ENCODE data around the gene FLT4.

The FLT4 gene

DNA sequence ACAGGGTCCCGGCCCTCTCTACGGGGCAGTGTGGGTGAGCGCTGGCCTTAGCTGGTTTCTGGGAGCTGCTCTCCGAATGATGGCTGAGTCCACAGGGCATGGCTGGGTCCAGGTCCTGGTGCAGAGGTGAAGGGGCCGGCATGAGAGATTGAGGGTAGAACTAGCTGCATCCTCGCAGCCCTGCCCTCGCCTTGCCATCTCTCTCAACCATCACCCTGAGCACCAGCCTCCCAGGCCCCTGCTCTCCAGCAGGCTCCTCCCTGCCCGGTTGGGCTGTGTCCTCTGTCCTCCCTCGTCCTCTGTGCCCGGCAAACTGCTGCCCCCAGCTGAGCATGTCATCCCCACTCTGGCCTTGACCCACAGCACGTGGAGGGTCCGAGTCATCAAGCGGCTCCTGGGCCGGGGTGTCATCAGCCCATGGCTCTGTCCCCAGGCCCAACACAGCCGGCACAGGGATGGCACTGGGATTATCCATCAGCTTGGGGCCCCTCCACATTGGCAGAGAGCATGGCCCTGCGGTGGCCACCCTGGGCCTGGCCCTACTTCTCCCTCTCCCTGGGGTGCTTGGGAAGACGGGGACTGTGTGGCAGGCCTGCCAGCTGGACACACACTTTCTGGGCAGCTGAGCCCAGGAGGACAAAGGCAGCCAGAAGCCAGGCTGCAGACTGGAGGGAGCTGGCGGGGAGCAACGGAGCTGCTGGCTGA is 8.4 kb downstream of the FLT4 start:
- TF ChIP-seq, protein P1, sequence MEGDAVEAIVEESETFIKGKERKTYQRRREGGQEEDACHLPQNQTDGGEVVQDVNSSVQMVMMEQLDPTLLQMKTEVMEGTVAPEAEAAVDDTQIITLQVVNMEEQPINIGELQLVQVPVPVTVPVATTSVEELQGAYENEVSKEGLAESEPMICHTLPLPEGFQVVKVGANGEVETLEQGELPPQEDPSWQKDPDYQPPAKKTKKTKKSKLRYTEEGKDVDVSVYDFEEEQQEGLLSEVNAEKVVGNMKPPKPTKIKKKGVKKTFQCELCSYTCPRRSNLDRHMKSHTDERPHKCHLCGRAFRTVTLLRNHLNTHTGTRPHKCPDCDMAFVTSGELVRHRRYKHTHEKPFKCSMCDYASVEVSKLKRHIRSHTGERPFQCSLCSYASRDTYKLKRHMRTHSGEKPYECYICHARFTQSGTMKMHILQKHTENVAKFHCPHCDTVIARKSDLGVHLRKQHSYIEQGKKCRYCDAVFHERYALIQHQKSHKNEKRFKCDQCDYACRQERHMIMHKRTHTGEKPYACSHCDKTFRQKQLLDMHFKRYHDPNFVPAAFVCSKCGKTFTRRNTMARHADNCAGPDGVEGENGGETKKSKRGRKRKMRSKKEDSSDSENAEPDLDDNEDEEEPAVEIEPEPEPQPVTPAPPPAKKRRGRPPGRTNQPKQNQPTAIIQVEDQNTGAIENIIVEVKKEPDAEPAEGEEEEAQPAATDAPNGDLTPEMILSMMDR (IDR thresholded peaks at IDR 0.05) = no peak

DNA sequence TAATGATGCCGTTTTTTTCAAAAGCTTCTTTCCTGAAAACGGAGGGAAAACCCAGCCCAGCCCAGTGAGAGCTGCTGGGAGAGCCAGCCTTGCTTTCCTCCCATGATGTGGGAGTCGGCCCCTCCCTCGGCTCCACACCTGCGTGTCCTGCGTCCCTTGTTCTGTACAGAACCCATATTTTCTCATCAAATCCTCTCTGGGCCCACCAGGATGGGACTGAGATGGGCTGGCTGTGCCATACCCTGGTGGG is 8.9 kb downstream of the FLT4 start:
- TF ChIP-seq, protein P1 (IDR thresholded peaks at IDR 0.05) = no peak

DNA sequence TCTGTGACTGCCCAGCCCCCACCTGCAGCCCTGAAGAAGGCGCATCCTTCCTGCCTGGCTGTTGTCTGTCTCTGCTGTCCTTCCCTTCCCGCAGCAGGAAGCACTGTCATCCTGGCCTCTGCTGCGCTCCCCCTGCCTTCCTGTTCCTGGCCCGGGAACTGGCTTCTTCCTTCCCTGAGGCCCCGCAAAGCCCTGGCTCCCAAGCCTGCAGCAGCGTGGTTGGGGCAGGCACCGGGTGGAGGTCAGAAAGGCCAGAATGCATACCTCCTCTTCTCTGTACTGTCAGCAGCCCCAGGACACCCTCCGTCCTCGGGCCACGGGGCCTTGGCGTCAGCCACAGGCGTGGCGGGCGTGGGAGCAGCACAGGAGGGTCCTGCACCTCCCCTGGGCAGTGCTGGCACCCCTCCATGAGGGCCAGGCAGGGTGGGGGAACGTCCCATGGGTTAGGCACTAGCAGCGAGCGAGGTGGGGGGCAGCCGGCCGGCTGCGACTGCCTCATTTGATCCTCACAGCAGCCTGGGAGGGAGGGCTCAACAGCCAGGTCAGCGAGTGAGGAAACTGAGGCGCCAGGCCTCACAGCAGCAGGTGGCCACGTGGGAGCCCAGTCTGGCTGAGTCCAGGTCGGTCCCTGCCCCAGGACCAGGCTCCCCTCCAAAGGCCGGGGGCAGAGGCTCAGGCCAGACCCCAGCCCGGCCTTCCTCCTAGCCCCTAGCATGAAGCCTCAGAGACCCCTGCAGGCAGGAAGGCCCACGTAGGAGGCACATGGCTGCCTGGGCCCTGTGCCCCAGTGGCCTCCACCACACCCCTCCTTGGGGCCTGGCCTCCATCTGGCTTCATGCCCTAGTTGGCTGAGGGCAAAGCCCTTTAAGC is 9.4 kb downstream of the FLT4 start:
- TF ChIP-seq, protein P1 (IDR thresholded peaks at IDR 0.05) = no peak

DNA sequence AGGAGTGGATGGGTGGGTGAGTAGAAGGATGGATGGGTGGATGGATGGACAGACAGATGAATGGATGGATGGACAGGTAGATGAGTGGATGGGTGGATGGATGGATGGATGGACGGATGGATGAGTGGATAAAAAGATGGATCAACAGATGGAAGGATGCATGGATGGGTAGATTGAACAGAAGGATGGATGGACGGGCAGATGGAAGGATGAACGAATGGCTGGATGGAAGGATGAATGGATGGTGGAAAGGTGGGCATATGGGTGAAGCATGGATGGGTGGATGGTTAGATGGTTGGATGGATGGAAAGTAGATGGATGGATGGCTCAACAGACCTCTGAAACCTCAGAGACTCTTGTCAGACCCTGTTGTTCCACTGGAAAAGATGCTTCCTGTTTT is 10.1 kb downstream of the FLT4 start:
- TF ChIP-seq, protein P1 (IDR thresholded peaks at IDR 0.05) = no peak

DNA sequence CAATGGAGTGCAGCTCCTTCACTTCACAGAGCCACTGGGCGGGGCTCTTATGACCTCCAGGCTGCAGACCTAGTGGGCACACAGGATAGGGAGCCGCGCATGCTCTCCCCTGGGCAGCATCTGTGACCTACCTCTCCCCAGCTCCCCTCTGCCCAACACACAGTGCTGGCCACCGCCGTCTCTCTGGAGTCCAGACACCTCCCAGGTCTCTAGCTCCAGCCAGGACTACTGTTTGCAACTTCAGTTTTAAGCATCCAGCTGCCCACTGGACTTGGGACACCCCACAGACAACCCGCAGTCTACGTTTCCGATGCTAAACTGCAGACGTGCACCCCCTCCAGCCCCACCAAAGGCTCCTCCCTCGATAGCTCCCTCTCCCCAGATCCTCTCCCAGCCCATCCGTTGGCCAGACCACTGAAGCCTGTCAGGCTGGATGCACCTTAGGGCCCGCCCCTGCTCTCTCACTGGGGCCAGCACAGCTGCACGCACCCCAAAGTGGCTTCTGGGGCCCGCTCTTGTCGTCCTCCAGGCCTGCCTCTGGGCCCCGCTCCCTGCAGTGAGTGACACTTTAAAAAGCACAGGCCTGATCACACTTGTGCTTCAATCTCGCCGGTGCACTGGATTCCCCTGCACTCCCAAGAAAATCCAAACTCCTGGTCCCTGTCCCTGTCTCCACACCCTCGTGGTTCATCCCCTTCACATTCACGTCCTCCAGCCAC is 11.3 kb downstream of the FLT4 start:
- TF ChIP-seq, protein P1 (IDR thresholded peaks at IDR 0.05) = no peak

DNA sequence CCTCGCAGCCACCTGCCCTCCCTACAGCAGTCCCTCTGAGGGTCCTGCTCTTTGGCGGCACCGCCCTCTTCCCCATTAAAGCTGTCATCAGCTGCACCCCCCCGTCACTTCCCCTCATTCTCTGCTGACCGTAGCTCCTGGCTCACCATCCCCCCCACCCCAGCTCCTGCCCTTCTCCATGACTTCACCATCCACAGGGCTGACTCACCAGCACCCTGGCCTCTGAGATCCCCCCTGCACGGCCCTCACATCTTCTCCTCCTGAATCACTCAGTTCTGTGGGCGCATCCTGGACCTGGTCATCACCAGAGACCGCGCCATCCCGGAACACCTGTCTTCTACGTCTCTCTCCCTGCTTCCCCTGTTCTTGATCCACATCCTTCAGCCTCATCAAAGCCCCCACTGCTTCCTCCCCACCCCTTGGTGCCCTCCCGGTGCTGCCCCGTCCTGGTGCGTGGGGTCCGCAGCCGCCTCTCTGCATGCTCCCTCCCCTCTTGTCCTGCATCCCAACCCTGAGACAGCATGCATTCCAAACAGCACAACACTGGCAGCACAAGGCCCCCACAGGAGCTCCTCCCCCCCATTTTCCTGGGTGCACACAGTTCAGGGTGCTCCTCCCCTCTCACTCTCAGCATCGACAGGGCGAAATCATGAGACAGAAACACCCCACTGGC is 12.9 kb downstream of the FLT4 start:
- TF ChIP-seq, protein P1 (IDR thresholded peaks at IDR 0.05) = no peak

DNA sequence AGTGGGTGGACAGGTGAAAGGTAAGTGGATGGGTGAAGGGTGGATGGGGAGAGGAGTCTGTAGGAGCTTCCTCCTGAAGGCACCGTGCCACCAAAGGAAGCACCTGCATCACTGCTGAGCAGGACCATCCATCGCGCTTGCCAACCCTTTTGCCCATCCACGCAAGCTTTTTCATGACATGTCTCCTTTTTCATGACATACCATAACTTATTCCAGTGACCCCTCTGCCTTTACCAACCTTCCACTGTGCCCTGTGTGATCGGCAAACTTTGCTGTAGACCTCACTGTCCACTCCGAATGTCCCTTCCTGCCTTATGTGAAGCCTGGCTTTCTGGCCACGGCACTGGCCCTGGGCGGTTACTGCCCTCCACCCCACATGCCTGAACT is 13.4 kb downstream of the FLT4 start:
- TF ChIP-seq, protein P1 (IDR thresholded peaks at IDR 0.05) = no peak

Data from LNCAP (cell line).